ENCODE data around the gene RAPSN. TPM values are rescaled to one million over a fixed set of nuclear protein-coding genes. Genes with fewer than 3 reads are reported as not detected.

Gene RAPSN
- total RNA-seq, 2 experiments from 2014 or later: 0.21 TPM; not detected in 1

- Mint-ChIP-seq H3K4me3 (no peak overlapping the region), H3K36me3 (ENCODE audit: low read depth) (peaks cover 24% of the 10 kb centered on the region), H3K4me1 (peaks cover 4% of the 10 kb centered on the region), H3K27me3 (no peaks in the 10 kb centered on the region), H3K9me3 (ENCODE audit: low read depth) (no peaks in the 10 kb centered on the region), H3K27ac (no peak overlapping the region)
- POLR2A ChIA-PET: no interaction called here
- DNase-seq (no peak), ATAC-seq (no peak)
- intact Hi-C loops (cut with DNase I, micrococcal nuclease): no loop called here
- CTCF ChIA-PET: interaction anchor here (0.6 to 0.7 kb wide), 2 partner anchors 32 to 40 kb away, joined by 3 read pairs; no protein-coding TSS in a partner anchor
These were observed 34.8 kb downstream of the RAPSN start for GRCh38 chr11:47413908-47414684.

- intact Hi-C loops (cut with DNase I, micrococcal nuclease): no loop called here
- no peak for ATAC-seq
These were observed 35.6 kb downstream of the RAPSN start for GRCh38 chr11:47413351-47413750.

GRCh38 chr11:47411884-47412746 lies 36.8 kb downstream of the RAPSN start:
- H3K4me3 Mint-ChIP-seq: no peak overlapping the region
- peaks cover 11% of the 10 kb centered on the region for H3K36me3 Mint-ChIP-seq (ENCODE audit: low read depth)
- no peaks in the 10 kb centered on the region for H3K9me3 Mint-ChIP-seq (ENCODE audit: low read depth)
- intact Hi-C loops (cut with DNase I, micrococcal nuclease): loop anchor here in 1 of 2 experiments (1.0 kb wide), 1 partner anchor 38 kb away; no protein-coding TSS in a partner anchor
- ATAC-seq (no peak), DNase-seq (peak; percentile 80)
- no peaks in the 10 kb centered on the region for H3K27me3 Mint-ChIP-seq
- CTCF ChIA-PET: interaction anchor here (0.6 to 5.5 kb wide), 26 partner anchors 9 to 429 kb away, joined by 3 to 69 read pairs (median 3); partner anchors contain the start of genes ACP2, PACSIN3 and PSMC3
- POLR2A ChIA-PET: interaction anchor here (0.8 to 1.6 kb wide), 3 partner anchors 8 to 12 kb away, joined by 4 to 5 read pairs (median 4); no protein-coding TSS in a partner anchor
- H3K27ac Mint-ChIP-seq: no peak overlapping the region
- peaks cover 12% of the 10 kb centered on the region for H3K4me1 Mint-ChIP-seq

More at GRCh38 chr11:47413351-47413750, 35.6 kb downstream of the RAPSN start:
- CTCF ChIA-PET: interaction anchor here (0.7 to 5.5 kb wide), 8 partner anchors 10 to 180 kb away, joined by 3 to 69 read pairs (median 3); partner anchors contain the start of gene PSMC3
- POLR2A ChIA-PET: interaction anchor here (1.6 kb wide), 1 partner anchor 11 kb away, joined by 4 read pairs; no protein-coding TSS in a partner anchor
- peaks cover 5% of the 10 kb centered on the region for H3K4me1 Mint-ChIP-seq
- H3K27ac Mint-ChIP-seq: no peak overlapping the region
- H3K27me3 Mint-ChIP-seq: no peaks in the 10 kb centered on the region
- no peak for DNase-seq
- H3K9me3 Mint-ChIP-seq (ENCODE audit: low read depth): no peaks in the 10 kb centered on the region
- H3K4me3 Mint-ChIP-seq: no peak overlapping the region
- peaks cover 17% of the 10 kb centered on the region for H3K36me3 Mint-ChIP-seq (ENCODE audit: low read depth)

- ChIA-PET CTCF (interaction anchor here (0.6 to 5.5 kb wide), 13 partner anchors 9 to 234 kb away, joined by 3 to 69 read pairs (median 3); partner anchors contain the start of genes ARFGAP2, PACSIN3 and PSMC3), POLR2A (interaction anchor here (0.5 to 1.3 kb wide), 4 partner anchors 9 to 238 kb away, joined by 3 to 4 read pairs (median 4); no protein-coding TSS in a partner anchor)
- no peak for DNase-seq
- no peaks in the 10 kb centered on the region for H3K9me3 Mint-ChIP-seq (ENCODE audit: low read depth)
- peaks cover 16% of the 10 kb centered on the region for H3K4me1 Mint-ChIP-seq
- intact Hi-C loops (cut with DNase I, micrococcal nuclease): no loop called here
- no peak overlapping the region for H3K27ac Mint-ChIP-seq
- H3K4me3 Mint-ChIP-seq: no peak overlapping the region
- peaks cover 11% of the 10 kb centered on the region for H3K36me3 Mint-ChIP-seq (ENCODE audit: low read depth)
- no peaks in the 10 kb centered on the region for H3K27me3 Mint-ChIP-seq
- no peak for ATAC-seq
These were observed 38.3 kb downstream of the RAPSN start for GRCh38 chr11:47410370-47411264.

- intact Hi-C loops (cut with DNase I, micrococcal nuclease): loop anchor here (2.0 to 10.0 kb wide), 4 partner anchors 15 to 598 kb away; partner anchors contain the start of genes CSTPP1 (in 1 of the 2) and PSMC3 (in 1 of the 2)
- Mint-ChIP-seq H3K36me3 (ENCODE audit: low read depth) (peaks cover 7% of the 10 kb centered on the region), H3K27me3 (no peaks in the 10 kb centered on the region), H3K27ac (peak overlapping the region; percentile 89), H3K4me1 (peaks cover 16% of the 10 kb centered on the region), H3K4me3 (peak overlapping the region; percentile 89), H3K9me3 (ENCODE audit: low read depth) (no peaks in the 10 kb centered on the region)
- ATAC-seq (no peak), DNase-seq (no peak)
- CTCF ChIA-PET: interaction anchor here (0.6 to 5.5 kb wide), 9 partner anchors 10 to 233 kb away, joined by 3 to 69 read pairs (median 4); partner anchors contain the start of genes ARFGAP2 and PSMC3
- POLR2A ChIA-PET: interaction anchor here (1.0 to 2.5 kb wide), 3 partner anchors 11 to 237 kb away, joined by 3 to 8 read pairs (median 4); no protein-coding TSS in a partner anchor
These were observed 39.2 kb downstream of the RAPSN start for GRCh38 chr11:47409440-47410369.

GRCh38 chr11:47408598-47409439 lies 40.1 kb downstream of the RAPSN start:
- CTCF ChIA-PET: interaction anchor here (0.9 to 5.5 kb wide), 4 partner anchors 10 to 52 kb away, joined by 3 to 69 read pairs (median 4); partner anchors contain the start of gene PSMC3
- intact Hi-C loops (cut with DNase I, micrococcal nuclease): loop anchor here (1.0 to 10.0 kb wide), 18 partner anchors 14 to 792 kb away; partner anchors contain the start of genes PSMC3 (in 2 of the 2), ACP2 (in 1 of the 2), ARHGAP1 (in 1 of the 2) and ATG13 (in 1 of the 2)
- peak; percentile 35 for DNase-seq

GRCh38 chr11:47407746-47408590 lies 41.0 kb downstream of the RAPSN start, which contains the start of gene SLC39A13:
Gene SLC39A13, plus strand, starts transcription at chr11:47408590. Its CDS starts 1,505 bp downstream, at chr11:47410095.
- ChIA-PET CTCF (interaction anchor here (0.6 to 5.5 kb wide), 7 partner anchors 16 to 491 kb away, joined by 3 to 69 read pairs (median 4); partner anchors contain the start of gene PSMC3), POLR2A (interaction anchor here (0.5 to 2.5 kb wide), 3 partner anchors 13 to 586 kb away, joined by 4 to 8 read pairs (median 8); partner anchors contain the start of gene DDB2)
- DNase-seq (peak; percentile 95), ATAC-seq (peak; percentile 91)
- H3K27me3 Mint-ChIP-seq: no peaks in the 10 kb centered on the region
- intact Hi-C loops (cut with DNase I, micrococcal nuclease): loop anchor here (1.0 to 10.0 kb wide), 18 partner anchors 13 to 791 kb away; partner anchors contain the start of genes PSMC3 (in 2 of the 2), ACP2 (in 1 of the 2), ARHGAP1 (in 1 of the 2) and ATG13 (in 1 of the 2)
- H3K27ac Mint-ChIP-seq: peak within 1 kb of the TSS; percentile 94
- peak within 1 kb of the TSS; percentile 89 for H3K4me3 Mint-ChIP-seq
- no peaks in the 10 kb centered on the region for H3K9me3 Mint-ChIP-seq (ENCODE audit: low read depth)
- H3K4me1 Mint-ChIP-seq: peaks cover 16% of the 10 kb centered on the region
- H3K36me3 Mint-ChIP-seq (ENCODE audit: low read depth): no peaks in the 10 kb centered on the region

More at GRCh38 chr11:47408598-47409439, 40.1 kb downstream of the RAPSN start:
- Mint-ChIP-seq H3K4me1 (peaks cover 16% of the 10 kb centered on the region), H3K27me3 (no peaks in the 10 kb centered on the region), H3K9me3 (ENCODE audit: low read depth) (no peaks in the 10 kb centered on the region), H3K4me3 (peak overlapping the region; percentile 89), H3K36me3 (ENCODE audit: low read depth) (peaks cover 2% of the 10 kb centered on the region), H3K27ac (peak overlapping the region; percentile 89)
- POLR2A ChIA-PET: interaction anchor here (0.5 to 2.5 kb wide), 2 partner anchors 13 to 585 kb away, joined by 8 read pairs; no protein-coding TSS in a partner anchor
- no peak for ATAC-seq
